Measurements from ENCODE around the gene RGS3.

RGS3 gene

GRCh38 chr9:113618836-113619490 is 155.4 kb downstream of the RGS3 start:
- no peak overlapping the region for H3K9ac ChIP-seq (ENCODE audit: low read length)
- H3K36me3 ChIP-seq (ENCODE audit: insufficient read depth, low read length) = no peaks in the 10 kb centered on the region
- no peak overlapping the region for H3K4me3 ChIP-seq (ENCODE audit: low read depth in 1 of 2, low read length in 2 of 2)
- no peaks in the 10 kb centered on the region for H3K9me3 ChIP-seq (ENCODE audit: low read length)
- no peaks in the 10 kb centered on the region for H3K27me3 ChIP-seq (ENCODE audit: control insufficient read depth in 1 of 2, insufficient read depth in 2 of 2, low read length in 2 of 2)
- peaks cover 43% of the 10 kb centered on the region for H3K4me1 ChIP-seq (ENCODE audit: insufficient read depth, low read length)
- H3K27ac ChIP-seq (ENCODE audit: low read depth, low read length) = no peak overlapping the region

DNA sequence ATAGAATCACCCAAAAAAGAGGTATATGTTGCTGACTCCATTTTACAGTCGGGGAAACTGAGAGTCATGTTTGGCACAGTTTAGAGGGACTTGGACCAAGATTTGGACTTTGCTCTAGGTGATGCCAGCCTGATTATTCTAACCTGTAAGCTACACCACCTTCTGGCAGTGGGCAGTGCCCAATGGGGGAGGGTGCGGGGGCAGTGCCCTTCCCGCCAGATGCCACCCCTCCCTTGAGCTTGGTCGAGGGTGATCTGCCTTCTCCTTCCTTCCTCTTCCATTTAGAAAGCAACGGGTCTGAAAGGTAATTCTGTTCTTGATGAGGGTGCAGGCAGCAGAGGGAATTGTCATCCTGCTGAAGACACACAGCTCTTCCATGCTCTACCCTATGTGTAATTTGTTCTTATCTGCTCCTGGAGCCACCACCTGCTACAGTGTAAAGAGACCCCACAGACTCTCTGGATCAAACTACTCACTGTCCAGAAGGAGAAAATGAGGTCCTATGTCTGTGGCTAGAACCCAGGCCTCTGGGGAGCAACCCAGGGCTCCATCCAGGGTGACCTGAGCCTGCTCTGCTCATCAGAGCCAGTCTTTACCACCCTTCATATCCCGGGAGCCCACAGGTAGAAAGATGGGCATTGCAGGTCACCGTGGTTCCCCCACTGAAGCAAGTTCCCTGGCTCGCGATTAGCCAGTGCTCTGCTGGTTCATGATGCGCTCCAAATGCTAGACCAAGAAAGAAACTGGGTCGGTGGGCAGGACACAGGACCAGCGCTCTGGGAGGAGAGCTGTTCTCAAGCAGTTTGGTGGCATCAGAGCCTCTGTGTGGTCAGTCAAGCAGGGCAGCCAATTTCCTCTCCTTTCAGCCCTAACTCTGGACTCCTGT is 156.2 kb downstream of the RGS3 start:
- H3K27me3 ChIP-seq (ENCODE audit: control insufficient read depth in 1 of 2, insufficient read depth in 2 of 2, low read length in 2 of 2) = no peaks in the 10 kb centered on the region
- H3K4me3 ChIP-seq (ENCODE audit: low read depth in 1 of 2, low read length in 2 of 2) = no peak overlapping the region
- H3K9me3 ChIP-seq (ENCODE audit: low read length) = no peaks in the 10 kb centered on the region
- peak overlapping the region; percentile 13 for H3K27ac ChIP-seq (ENCODE audit: low read depth, low read length)
- H3K9ac ChIP-seq (ENCODE audit: low read length) = no peak overlapping the region
- peaks cover 39% of the 10 kb centered on the region for H3K4me1 ChIP-seq (ENCODE audit: insufficient read depth, low read length)
- no peaks in the 10 kb centered on the region for H3K36me3 ChIP-seq (ENCODE audit: insufficient read depth, low read length)

GRCh38 chr9:113620377-113621161 is 157.0 kb downstream of the RGS3 start:
- Histone ChIP-seq H3K36me3 (ENCODE audit: insufficient read depth, low read length) (no peaks in the 10 kb centered on the region), H3K9ac (ENCODE audit: low read length) (peak overlapping the region; percentile 12), H3K4me1 (ENCODE audit: insufficient read depth, low read length) (peaks cover 31% of the 10 kb centered on the region), H3K9me3 (ENCODE audit: low read length) (no peaks in the 10 kb centered on the region), H3K27ac (ENCODE audit: low read depth, low read length) (peak overlapping the region; percentile 13), H3K4me3 (ENCODE audit: low read depth in 1 of 2, low read length in 2 of 2) (peak overlapping the region in 1 of 2 donors; percentile 43), H3K27me3 (ENCODE audit: control insufficient read depth in 1 of 2, insufficient read depth in 2 of 2, low read length in 2 of 2) (no peaks in the 10 kb centered on the region)

GRCh38 chr9:113621309-113621791 is 157.8 kb downstream of the RGS3 start:
- H3K36me3 ChIP-seq (ENCODE audit: insufficient read depth, low read length) = no peaks in the 10 kb centered on the region
- peak overlapping the region in 1 of 2 donors; percentile 43 for H3K4me3 ChIP-seq (ENCODE audit: low read depth in 1 of 2, low read length in 2 of 2)
- peaks cover 29% of the 10 kb centered on the region for H3K4me1 ChIP-seq (ENCODE audit: insufficient read depth, low read length)
- peak overlapping the region; percentile 2 for H3K9ac ChIP-seq (ENCODE audit: low read length)
- H3K27me3 ChIP-seq (ENCODE audit: control insufficient read depth in 1 of 2, insufficient read depth in 2 of 2, low read length in 2 of 2) = no peaks in the 10 kb centered on the region
- peak overlapping the region; percentile 13 for H3K27ac ChIP-seq (ENCODE audit: low read depth, low read length)
- no peaks in the 10 kb centered on the region for H3K9me3 ChIP-seq (ENCODE audit: low read length)

DNA sequence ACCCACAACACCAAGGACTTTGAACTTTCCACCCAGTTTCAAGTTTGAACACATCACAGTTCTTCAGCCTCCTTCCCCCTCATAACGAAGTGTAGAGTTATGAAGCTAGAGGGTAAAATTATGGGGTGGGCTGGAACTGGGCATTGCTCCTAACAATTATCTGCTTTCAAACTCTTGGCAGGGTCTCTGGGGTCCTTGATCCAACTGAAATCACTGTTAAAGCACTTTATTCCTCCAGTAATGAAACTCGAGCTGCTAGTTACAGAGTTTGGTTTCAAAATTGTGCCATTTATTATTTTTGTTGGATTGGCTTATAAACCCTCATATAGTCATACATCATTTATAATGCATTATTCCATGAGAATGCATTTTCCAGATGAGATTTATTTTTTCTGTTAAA is 158.5 kb downstream of the RGS3 start:
- Histone ChIP-seq H3K36me3 (ENCODE audit: insufficient read depth, low read length) (no peaks in the 10 kb centered on the region), H3K27me3 (ENCODE audit: control insufficient read depth in 1 of 2, insufficient read depth in 2 of 2, low read length in 2 of 2) (no peaks in the 10 kb centered on the region), H3K4me3 (ENCODE audit: low read depth in 1 of 2, low read length in 2 of 2) (no peak overlapping the region), H3K9ac (ENCODE audit: low read length) (peak overlapping the region; percentile 2), H3K27ac (ENCODE audit: low read depth, low read length) (no peak overlapping the region), H3K4me1 (ENCODE audit: insufficient read depth, low read length) (peaks cover 30% of the 10 kb centered on the region), H3K9me3 (ENCODE audit: low read length) (no peaks in the 10 kb centered on the region)

GRCh38 chr9:113622600-113623400 is 159.3 kb downstream of the RGS3 start:
- Histone ChIP-seq H3K27me3 (ENCODE audit: control insufficient read depth in 1 of 2, insufficient read depth in 2 of 2, low read length in 2 of 2) (no peaks in the 10 kb centered on the region), H3K27ac (ENCODE audit: low read depth, low read length) (no peak overlapping the region), H3K4me1 (ENCODE audit: insufficient read depth, low read length) (peaks cover 38% of the 10 kb centered on the region)

DNA sequence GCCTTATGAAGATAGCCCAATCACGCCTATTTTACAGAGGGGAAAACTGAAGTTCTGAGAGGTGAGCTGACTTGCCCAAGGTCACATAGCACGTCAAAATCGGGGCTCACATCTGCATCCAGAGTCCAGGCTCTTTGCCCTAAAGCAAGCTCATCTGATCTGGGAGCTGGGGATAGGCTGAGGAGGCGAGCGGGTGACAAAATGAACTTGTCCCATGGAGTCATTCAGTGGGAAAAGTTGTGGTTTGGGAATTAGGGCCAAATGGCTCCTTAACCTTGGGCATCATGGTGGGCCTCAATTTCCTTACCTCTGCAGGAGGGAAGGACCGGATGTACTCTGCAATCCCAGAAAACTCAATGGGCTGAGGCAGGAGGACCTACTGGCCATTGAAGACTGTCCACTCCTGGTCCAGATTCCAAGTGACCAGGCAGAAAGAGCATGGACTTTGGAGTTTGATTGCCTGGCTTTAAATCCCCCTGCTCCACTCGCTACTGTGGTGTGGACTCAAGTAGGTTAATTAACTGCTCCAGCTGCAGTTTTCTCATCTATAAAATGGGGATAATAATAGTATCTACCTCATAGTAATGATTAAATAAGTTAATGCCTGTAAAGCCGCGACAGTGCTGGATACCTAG is 160.4 kb downstream of the RGS3 start:
- H3K9ac ChIP-seq (ENCODE audit: low read length) = no peak overlapping the region
- no peaks in the 10 kb centered on the region for H3K9me3 ChIP-seq (ENCODE audit: low read length)
- H3K4me1 ChIP-seq (ENCODE audit: insufficient read depth, low read length) = peaks cover 38% of the 10 kb centered on the region
- H3K4me3 ChIP-seq (ENCODE audit: low read depth in 1 of 2, low read length in 2 of 2) = no peak overlapping the region
- no peaks in the 10 kb centered on the region for H3K36me3 ChIP-seq (ENCODE audit: insufficient read depth, low read length)
- H3K27ac ChIP-seq (ENCODE audit: low read depth, low read length) = no peak overlapping the region
- no peaks in the 10 kb centered on the region for H3K27me3 ChIP-seq (ENCODE audit: control insufficient read depth in 1 of 2, insufficient read depth in 2 of 2, low read length in 2 of 2)

More at GRCh38 chr9:113622600-113623400, 159.3 kb downstream of the RGS3 start:
- Histone ChIP-seq H3K36me3 (ENCODE audit: insufficient read depth, low read length) (no peaks in the 10 kb centered on the region), H3K9ac (ENCODE audit: low read length) (no peak overlapping the region), H3K9me3 (ENCODE audit: low read length) (no peaks in the 10 kb centered on the region), H3K4me3 (ENCODE audit: low read depth in 1 of 2, low read length in 2 of 2) (no peak overlapping the region)

- no peak overlapping the region for H3K4me3 ChIP-seq (ENCODE audit: low read depth in 1 of 2, low read length in 2 of 2)
- H3K4me1 ChIP-seq (ENCODE audit: insufficient read depth, low read length) = peaks cover 38% of the 10 kb centered on the region
- no peaks in the 10 kb centered on the region for H3K9me3 ChIP-seq (ENCODE audit: low read length)
- no peak overlapping the region for H3K27ac ChIP-seq (ENCODE audit: low read depth, low read length)
- H3K27me3 ChIP-seq (ENCODE audit: control insufficient read depth in 1 of 2, insufficient read depth in 2 of 2, low read length in 2 of 2) = no peaks in the 10 kb centered on the region
- no peaks in the 10 kb centered on the region for H3K36me3 ChIP-seq (ENCODE audit: insufficient read depth, low read length)
- no peak overlapping the region for H3K9ac ChIP-seq (ENCODE audit: low read length)
These were observed 161.2 kb downstream of the RGS3 start for GRCh38 chr9:113624721-113625120.

GRCh38 chr9:113625486-113625885 is 162.0 kb downstream of the RGS3 start:
- Histone ChIP-seq H3K27ac (ENCODE audit: low read depth, low read length) (no peak overlapping the region), H3K27me3 (ENCODE audit: control insufficient read depth in 1 of 2, insufficient read depth in 2 of 2, low read length in 2 of 2) (no peaks in the 10 kb centered on the region), H3K9me3 (ENCODE audit: low read length) (no peaks in the 10 kb centered on the region), H3K9ac (ENCODE audit: low read length) (no peak overlapping the region), H3K4me3 (ENCODE audit: low read depth in 1 of 2, low read length in 2 of 2) (no peak overlapping the region), H3K36me3 (ENCODE audit: insufficient read depth, low read length) (no peaks in the 10 kb centered on the region), H3K4me1 (ENCODE audit: insufficient read depth, low read length) (peaks cover 33% of the 10 kb centered on the region)

- peak overlapping the region; percentile 28 for H3K9ac ChIP-seq (ENCODE audit: low read length)
- H3K27ac ChIP-seq (ENCODE audit: low read depth, low read length) = peak overlapping the region; percentile 56
- H3K9me3 ChIP-seq (ENCODE audit: low read length) = no peaks in the 10 kb centered on the region
- no peaks in the 10 kb centered on the region for H3K36me3 ChIP-seq (ENCODE audit: insufficient read depth, low read length)
- peak overlapping the region in 1 of 2 donors; percentile 21 for H3K4me3 ChIP-seq (ENCODE audit: low read depth in 1 of 2, low read length in 2 of 2)
- H3K27me3 ChIP-seq (ENCODE audit: control insufficient read depth in 1 of 2, insufficient read depth in 2 of 2, low read length in 2 of 2) = no peaks in the 10 kb centered on the region
- peaks cover 19% of the 10 kb centered on the region for H3K4me1 ChIP-seq (ENCODE audit: insufficient read depth, low read length)
These were observed 163.4 kb downstream of the RGS3 start for GRCh38 chr9:113626735-113627495.
